Effector CD4-positive, alpha-beta T cell (primary cell): Measurements from ENCODE around the gene MAPKAP1.

Source experiments
- DNase-seq: peaks from one replicate; pipeline ENCODE4 v3.0.0-alpha.2; 2020

MAPKAP1 gene

DNA sequence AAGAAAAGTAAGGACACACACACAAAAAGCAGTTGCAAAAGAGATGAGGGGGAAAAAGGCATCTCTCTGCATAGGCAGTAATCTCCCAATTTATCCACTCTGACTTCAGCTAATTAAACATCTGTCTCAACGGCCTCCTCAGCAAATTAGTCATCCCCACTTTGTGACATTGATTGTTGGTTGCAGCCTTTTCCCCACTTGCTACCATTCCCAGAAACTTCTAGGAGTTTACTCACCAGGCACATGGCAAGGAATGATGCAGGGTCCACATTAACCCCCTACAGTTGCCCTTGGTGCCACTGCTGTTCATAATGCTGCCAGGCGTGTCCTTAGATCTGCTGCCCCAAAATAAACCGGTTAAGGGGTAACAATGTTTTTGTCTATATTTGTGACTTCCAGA is 174.6 kb downstream of the MAPKAP1 start:
- DNase-seq, result no peak

DNA sequence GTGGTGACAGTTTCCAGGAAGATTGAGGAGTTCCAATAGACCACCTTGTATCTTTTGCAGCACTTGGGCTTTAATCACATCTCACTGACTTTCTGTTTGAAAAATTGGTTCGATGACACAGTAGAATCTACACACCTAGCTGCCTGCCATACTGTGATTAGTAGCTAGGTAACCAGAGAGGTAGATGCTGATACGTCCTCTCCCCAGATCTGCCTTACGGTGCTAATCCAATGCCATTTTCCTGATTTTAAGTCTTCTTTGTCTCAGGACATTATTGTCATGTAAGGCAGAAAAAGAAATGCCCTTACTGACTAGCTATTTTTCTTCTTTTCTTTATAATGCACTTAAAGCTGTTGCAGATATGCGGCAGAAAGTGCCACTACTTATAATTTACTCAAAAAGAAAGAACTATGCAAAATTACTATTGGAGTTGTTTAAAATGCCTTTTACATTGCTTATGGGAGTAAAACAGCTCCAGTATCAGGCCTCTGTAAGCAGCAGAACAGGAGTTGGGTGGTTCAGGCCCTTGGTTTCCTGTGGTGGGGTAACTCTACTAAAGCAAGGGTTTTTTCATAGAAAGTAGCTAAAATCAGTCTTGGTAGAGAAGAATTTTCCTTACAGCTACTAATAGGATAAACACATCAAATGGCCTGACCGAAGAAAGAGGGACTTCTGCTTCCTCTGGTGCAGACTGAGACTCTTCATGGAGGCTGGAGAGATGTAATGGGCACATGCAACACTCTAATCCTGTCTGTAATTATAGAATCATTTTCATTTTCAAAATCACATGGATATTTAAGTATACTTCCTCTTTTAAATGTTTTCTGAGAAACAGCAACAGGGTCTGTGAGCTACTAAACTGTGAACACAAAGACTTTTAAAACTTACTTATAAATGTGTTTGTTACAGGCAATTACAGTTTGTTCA is 177.2 kb downstream of the MAPKAP1 start:
- no peak for DNase-seq

DNA sequence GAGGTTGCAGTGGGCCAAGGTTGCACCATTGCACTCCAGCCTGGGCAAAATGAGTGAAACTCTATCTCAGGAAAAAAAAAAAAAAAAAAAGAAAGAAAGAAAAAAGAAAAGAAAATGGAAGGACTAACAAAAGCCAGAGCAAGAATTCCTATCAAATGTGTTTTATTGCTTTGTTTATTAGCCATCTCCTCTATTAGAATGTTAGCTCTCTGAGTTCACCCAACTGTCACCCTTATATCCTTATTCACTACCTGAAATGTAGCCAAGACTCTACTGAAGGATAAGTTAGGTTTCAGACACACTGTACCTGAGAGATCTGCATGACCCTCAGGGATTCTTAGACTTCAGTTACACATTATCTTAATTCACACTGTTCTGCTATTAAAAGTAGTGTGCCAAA is 177.9 kb downstream of the MAPKAP1 start:
- no peak for DNase-seq

DNA sequence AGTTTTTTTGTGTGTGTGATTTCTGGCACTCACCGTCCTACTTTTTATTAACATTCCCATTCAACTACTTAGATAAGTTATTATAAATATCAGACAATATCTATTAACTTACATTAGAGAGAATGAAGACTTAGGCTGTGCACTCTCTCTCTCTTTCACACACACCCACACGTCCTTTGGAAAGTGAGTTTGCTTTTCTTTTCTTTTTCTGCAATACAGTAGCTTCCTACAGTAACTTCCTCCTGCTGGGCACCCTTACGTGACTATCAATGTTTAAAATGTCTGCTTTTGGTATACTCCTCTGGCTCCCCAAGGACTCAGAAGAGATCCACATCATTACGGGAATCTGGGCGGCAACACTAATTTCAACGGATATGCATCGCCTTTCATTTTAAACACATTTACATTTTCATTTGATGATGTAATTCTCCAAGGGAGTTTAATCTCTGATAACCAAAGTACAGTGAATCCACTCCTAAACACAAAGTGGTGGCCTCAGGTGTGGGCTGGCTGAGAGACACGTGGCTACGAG is 179.5 kb downstream of the MAPKAP1 start:
- no peak for DNase-seq

DNA sequence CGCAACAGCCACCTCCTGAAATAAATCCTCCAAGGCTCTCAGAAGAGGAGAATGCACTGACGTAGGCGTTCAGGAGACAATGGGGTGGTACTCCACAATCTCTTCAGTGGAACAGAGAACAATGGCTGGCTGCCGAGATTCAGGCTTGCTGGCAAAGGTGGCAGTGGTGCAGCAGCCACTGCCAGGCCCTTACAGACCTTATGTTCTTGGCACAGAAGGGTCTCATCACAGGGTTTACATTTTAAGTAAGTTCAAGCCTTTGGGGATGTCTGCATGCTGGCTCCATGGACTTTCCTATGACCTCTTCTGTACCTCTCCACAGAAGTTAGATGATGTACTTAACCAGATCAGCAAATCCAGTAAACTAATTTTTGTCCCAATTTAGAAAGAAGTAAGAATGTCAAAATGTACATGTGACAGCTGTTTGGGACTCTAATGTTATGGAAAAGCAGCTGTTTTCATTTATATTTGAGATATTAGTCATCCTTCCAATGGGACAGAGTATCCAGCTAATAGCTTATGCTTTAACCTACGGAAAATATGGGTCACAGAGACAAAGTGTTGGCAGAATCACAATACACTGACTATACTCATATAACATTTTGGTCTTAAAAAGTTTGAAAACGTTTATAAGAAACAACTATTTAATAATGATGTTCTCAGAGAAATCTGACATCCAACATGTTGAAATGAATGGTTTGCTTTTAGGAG is 180.9 kb downstream of the MAPKAP1 start:
- DNase-seq, result no peak

DNA sequence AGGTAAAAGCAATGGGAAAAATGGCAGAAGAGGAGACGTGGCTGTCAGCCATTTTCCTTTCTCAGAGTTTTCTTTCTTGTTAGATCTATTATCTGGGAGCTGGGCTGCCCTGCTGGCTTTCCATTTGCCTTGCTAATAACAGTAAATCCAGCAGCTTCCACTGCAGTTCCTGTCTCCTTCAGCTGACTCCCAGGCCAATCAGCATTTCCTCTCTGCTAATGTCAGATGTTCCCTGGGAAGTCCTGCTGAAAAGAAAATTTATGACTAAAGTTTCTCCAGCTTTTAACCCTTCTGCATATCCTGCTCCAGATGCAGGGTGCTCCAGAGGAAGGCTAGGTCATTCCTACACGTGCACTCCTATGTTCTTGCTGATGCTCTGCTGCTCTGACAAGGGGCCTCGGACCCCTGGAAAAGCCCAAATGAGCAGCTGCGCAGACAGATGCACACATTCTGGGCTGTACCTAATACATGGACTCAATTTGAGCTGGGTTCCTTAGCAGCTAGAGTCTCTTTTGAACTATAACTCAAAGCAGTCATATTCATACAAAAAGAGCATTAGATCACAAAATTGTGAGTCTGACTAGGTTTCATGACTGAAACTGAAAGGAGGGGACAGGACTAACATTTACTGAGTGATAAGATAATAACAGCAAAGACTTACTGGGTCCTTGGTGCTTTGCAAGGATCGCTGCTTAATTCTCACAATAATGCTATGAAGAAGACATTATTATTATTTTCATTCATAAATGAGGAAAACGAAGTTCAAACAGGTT is 182.2 kb downstream of the MAPKAP1 start:
- no peak for DNase-seq

DNA sequence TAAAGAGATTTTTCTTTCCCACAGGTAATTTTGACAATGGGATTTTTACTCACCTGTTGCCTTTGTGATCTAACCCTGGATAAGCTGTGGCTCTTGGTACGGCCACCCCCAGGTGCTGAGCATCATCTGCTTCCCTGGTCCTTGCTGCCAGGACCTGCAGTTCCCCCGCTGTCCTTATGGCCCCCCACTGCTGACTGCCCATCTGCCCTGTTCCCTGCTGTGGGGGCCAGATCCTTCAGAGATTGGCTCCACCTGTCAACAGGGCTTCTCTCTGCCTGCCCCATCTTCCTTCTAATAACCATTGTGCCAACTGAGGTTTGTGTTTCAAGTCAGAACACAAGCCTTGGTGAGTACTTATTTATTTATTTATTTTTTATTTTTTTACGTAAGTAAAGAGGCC is 183.3 kb downstream of the MAPKAP1 start:
- no peak for DNase-seq

DNA sequence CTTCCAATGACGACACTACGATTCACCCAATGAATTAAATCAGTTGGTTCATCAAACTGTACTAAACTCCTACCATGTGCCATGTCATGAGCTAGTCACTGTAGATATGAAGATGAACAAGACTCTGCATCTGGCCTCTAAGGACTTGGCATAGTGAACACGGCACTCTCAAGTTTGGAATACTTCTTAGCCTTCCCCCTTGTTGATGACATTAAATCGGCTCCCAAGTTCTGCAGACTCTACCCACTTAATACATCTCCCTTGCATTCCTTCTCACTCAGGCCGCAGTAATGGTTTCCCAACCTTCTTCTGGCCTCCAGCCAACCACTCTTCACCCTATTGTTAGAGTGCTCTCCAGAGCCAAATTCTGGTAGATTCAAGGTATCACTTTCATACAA is 184.7 kb downstream of the MAPKAP1 start:
- DNase-seq, result no peak

DNA sequence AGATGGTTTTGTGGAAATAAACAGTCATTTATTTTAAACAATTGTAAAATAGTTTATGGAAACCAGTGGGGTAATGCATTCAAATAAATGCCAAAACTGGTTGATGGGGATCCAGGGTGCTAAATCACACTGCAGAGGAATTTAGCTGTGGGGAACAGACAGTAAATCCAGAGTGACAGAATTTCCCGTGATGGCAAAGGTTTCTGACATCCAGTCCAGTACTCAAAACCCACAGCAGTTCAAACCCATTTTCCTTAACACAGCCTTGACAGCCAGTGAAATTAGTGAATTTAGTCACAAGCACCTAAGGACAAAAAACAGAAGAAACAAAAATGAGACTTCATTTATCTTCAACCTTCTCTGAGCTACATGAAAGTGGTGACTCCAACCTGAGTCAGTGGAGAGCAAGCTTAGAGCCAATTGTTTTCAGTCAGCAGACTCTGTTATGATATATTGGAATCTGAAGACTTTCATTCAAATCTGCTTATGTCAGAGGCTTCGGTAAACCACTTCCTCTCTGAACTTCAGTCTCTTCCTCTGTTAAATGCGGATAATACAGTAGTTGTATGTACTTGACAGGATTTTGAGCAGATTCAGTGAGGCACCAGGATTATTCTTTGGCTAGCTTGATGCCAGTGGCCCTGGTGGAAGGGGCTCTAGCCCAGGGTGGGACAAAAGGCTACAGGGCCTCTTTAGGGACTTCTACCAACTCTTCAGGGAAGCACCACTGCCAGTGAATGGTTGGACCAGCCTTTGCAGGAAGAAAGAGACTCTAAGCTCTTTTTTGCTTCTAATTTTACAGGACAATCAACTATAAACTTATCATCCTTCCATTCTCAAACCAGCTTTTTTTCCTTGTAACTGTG is 185.3 kb downstream of the MAPKAP1 start:
- DNase-seq, result no peak

DNA sequence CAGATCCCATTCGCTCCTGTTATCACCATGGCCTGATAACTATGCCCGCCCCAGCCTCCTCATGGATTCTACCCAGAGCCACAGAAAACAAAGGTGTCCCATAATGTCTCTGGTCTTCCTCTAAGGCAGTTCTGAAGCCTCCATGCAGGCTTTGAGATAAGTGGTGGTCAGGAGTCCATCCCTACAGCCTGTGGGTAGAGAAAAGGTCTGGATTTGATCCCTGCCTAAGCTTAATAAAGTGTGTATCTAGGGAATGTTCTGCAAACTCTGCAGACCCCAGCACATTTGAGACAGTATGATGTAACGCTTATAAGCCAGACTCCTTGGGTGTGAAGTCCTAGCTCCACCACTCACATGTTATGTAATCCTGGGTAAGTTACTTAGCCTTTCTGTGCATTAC is 187.3 kb downstream of the MAPKAP1 start:
- DNase-seq, result no peak

DNA sequence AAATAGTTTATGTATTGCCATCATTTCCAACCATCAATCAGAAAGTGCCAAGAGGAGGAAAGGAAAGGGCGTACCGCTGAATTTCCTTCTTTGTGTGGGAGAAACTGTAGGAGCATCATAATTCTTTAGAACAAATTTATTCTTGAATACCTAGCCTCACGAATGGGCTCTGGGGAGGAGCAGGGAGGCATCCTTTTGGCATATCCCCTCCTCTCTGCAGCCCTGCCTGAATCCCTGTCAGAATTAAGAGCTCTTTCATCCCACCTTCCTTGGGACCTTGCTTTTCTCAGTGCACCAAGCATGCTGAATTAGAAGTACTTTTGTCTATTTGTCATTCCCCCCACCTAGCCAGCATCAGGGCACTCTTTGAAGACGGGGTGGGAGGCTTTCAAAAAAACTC is 189.4 kb downstream of the MAPKAP1 start:
- no peak for DNase-seq

DNA sequence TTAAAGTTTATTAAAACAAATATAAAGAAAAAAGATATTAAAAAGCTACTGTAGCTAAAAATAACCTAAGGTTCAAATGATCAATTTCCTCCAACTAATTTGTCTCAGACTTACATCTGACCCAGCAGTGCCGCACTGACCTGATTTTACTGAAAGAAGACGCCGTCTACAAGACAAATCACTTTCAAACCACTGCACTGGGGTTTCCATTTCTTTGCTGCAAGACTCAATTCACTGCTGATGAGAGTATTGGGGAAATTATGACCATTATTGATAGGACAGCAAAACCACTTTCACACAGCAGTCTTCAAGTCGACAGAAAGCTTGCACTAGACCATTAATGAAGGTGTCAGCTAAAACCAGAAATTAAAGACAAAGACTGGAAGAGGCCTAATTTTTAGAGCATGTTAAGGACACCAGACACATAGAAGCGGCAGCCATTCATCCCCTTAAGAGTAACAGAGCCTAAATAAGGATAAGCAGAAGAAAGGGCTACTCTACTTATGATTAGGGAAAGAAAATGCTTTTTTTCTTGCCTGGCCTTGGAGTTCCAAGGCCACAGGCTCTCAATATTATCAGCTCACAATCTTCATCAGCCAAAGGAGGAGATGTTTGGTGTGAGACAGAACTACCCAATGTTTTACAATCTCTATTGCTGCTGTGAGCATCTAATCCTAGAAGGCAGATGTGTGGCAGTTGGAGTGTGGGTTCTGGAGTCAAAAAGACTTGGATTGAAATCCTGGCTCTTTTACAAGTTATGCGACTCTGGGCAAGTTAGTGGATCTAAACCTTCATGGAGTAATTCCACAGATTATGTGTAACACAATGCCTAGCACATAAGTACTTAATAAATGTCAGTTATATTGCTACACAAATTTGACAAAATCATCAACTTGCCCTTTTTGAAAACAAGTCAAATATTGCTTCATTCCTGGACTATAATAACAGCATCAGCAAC is 190.7 kb downstream of the MAPKAP1 start:
- no peak for DNase-seq

DNA sequence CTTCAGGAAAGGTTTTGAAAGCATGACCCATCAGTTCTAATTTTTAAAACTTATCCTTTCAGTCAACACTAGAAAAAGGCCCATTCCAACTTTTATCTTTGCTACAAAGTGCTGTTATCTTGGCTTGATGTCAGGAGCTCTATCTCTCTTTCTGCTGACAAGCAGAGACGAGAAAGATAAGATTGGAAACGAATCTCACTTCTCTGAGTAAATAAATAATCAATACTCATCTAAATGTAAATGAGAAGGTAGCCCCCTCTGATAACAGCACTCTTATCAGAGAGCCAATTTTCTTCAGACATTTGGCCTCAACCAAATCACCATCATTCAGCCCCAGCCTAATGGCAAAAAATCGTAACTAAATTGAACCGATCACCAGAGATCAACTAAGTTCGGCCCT is 191.7 kb downstream of the MAPKAP1 start:
- no peak for DNase-seq

DNA sequence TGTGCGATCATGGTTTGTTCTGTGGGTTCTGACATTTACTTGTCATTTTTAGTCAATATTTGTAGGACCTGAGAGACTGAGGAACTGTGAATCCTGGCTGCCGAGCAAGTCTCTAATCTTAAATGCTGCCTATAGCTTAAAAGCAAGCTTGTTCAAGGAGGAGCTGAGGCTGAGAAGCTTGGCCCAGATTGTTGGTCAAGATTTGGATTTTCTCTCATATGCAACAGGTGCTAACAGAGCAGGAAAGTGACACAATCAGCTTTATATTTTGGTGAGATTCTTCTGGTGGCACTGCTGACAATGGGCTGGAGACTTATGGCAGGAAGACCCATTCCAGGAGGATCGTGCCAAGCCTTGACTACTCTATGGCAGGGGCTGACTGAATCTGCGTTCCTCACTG is 192.5 kb downstream of the MAPKAP1 start:
- no peak for DNase-seq

DNA sequence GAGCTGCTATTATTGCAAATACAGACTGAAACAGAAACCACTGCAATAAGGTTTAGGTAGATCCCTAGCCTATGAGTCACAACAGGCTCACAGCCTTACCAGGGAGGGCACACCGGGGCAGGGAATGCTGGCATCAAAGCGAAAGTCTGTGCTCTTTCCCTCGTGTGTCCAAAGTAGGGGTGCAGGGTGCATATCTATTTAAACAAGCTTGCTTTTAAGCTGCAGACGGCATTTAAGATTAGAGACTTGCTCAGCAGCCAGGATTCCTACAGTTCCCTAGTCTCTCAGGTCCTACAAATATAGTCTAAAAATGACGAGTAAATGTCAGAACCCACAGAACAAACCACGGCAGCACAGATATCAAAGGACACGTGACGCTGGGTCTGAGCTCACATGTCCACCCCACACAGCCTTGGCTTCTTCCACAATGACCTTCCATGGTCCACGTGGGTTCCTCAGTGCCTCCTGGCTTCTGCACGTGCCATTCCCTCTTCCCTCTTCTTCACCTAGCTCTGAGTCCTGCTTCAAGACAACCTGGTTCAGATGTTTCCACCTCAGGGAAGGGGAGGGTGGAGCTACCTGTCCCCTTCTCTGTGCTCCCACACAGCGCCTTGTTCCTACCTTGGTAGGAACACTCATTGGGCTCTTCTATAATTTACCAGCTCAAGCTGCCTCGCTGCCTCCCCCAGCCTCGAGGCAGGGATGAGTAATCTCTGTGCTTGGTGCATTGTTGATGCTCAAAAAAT is 193.2 kb downstream of the MAPKAP1 start:
- DNase-seq, result no peak

DNA sequence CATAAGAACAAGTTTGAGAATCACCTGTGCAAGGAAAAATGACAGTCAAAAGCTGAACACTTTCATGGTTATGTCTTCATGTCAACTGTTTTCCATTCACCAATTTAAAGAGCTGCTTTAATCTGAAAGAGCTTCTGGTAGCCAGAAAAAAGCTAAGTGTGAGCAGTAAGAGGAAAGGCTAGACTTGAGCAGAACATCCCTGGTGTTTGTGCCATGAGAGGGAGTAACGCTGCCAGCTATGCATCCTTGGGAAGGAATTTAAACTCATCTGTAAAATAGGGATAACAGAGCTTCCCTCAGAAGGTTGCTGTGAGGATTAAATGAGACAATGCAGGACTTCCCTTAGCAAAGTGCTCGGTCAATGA is 193.7 kb downstream of the MAPKAP1 start:
- no peak for DNase-seq

DNA sequence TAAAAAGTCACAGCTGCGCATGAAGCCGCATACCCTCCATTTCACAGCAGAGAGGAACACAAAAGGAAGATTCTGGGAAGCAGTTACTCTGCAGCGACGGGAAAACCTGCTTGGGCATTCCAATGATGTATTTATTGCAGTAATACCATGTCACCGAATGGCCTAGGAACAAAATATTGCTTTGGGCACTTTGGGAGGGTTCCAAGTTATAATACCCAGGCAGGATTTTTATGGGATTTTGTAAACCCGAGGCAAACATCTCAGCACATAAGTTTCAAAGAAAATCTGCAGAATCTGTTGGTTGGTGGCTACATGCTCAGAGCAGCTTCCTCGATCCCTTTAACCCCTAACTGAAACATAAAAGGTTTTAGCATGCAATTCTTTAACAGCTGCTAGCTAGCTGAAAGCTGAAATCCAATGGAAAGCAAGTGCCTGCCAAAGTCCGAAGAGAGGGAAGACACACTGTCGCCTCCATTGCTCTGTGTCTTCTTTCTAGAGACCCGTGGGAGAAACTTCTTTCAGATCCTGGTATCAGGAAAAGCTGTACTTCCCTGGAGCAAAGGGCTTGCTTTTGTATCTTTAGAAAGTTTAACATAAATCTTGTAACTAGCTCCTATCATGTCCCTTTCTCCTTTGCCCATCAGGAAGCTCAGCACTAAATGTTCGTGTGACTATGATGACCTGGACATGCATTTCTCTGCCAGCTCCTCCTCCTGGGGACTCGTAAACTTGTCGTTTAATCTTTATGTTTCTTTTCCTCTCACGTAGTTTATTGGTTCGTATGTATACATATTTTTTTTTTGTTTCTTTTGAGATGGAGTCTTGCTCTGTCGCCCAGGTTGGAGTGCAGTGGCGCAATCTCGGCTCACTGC is 195.0 kb downstream of the MAPKAP1 start:
- no peak for DNase-seq

DNA sequence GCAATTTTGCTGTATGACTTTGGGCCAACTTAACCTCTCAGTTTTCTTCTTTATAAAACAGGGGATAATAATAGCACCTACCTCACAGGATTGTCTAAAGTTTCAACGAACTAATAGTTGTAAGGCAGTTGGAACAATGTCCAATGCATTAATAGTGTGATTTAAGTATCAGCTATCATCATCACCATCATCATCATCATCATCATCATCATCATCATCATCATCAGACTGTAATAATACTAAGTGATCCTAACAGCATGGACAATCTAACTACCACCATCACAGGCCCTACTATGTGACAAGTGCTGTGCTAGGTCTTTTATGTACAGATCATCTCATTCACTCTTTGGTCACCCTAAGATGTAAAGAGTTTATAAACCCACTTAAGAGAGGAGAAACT is 196.0 kb downstream of the MAPKAP1 start:
- no peak for DNase-seq

DNA sequence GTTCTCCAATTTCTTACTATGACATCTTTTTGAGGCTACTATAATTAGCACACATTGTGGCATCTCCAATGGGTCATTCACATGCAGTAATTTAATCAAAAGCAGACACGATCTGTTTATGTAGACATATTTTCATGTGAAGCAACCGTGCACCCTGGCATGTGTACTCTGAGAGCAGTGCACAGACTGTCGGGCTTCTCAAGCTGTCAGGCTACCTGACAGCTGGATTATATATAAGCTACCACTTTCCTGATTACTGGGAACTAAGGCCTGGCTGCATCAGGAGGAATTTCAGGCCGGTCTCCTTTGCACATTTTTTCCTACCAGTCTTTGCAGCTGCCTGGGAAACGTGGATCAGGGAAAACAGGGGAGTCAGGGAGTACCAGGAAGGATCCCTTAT is 197.5 kb downstream of the MAPKAP1 start:
- no peak for DNase-seq
